ENCODE measurements around the gene POLA1. TPM values are rescaled to one million over a fixed set of nuclear protein-coding genes. Genes with fewer than 3 reads are reported as not detected.
"Not testable (repeated sequence)": the region's sequence is repeated elsewhere in the genome, so short reads cannot be mapped to it uniquely, and the experiment has no call there.

Gene POLA1
- total RNA-seq, 1 experiment from 2014 or later, result 13.6 TPM

DNA sequence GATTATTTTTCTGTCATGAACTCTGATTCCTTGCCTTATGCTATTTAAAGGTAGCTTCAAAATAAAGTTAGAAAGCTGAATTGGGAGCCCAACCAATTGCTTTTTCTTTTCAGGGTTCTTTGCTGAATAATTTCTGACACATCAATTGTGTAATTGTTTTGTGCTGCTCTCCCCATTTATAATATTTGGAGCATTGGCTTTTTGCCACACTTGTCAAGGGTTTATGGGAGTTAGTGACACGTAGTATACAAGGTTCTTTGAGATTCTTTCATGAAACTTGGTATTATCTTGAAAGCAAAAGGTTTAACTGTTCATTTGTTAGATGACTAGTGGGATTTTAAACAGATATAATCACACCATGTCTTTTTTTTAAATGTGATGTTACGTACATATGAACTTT, 80.9 kb downstream of the POLA1 start:
- in situ Hi-C loops (cut with HindIII; ENCODE audit: low pct_unique_long_range_greater_than_20kb, low sequenced_read_pairs), result no loop called here
- no peak for DNase-seq (ENCODE audit: low read depth)

DNA sequence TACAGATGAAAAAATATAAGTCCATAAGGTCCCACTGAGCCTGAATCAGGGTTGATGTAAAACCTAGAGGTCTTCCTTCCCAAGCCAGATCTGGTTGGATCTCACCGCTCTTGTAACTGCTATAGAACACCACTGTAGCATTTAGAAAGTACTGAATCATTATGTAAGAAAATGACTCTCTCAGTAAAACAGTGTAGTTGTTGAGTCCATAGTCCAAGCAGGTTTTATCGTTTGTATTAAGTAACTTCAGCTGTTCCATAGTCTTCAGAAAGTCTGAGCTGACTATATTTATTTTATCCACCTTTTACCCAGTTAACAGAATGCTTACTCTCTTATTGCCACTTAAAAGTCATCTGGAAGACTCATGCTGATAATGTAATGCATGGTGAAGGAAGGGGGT, 82.2 kb downstream of the POLA1 start:
- in situ Hi-C loops (cut with HindIII; ENCODE audit: low pct_unique_long_range_greater_than_20kb, low sequenced_read_pairs), result no loop called here
- DNase-seq (ENCODE audit: low read depth), result no peak

DNA sequence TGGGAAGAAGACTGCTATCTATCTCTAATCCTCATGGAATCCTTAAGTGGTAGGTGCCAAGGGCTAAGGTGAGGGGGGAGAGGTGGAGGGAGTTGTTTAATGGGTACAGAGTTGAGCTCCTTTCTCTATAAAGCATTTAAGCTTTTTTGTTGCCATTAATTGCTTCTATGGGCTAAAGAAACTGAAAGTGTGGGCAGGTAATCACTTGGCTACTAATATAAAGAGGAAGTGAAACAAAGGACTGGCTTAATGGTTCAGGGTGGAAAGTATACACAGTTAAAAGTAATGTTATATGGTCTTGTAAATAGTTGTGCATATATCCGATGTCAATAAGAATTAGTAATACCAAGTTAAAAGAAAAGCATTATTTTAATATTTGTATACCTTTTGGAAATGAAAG, 83.9 kb downstream of the POLA1 start:
- DNase-seq (ENCODE audit: low read depth), result no peak
- in situ Hi-C loops (cut with HindIII; ENCODE audit: low pct_unique_long_range_greater_than_20kb, low sequenced_read_pairs), result no loop called here

DNA sequence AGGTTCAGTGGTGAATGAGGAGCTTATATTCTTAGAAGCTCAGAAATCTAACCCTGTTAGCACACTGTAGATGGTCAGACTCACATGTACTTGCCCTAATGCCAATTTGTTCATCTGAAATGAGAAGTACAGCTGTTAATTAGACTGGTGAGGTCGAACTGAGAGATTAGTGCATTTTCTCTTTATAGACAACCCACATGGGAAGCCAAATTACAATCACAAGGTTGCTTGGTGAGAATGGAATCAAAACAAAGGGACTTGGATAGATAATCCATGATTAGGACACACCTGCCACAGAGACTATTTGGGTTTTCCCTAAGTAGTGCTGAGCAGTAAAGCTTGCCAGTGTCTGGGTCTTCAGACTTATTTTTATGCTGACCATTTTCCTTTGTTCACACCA, 88.3 kb downstream of the POLA1 start:
- DNase-seq (ENCODE audit: low read depth), result no peak
- in situ Hi-C loops (cut with HindIII; ENCODE audit: low pct_unique_long_range_greater_than_20kb, low sequenced_read_pairs), result no loop called here

DNA sequence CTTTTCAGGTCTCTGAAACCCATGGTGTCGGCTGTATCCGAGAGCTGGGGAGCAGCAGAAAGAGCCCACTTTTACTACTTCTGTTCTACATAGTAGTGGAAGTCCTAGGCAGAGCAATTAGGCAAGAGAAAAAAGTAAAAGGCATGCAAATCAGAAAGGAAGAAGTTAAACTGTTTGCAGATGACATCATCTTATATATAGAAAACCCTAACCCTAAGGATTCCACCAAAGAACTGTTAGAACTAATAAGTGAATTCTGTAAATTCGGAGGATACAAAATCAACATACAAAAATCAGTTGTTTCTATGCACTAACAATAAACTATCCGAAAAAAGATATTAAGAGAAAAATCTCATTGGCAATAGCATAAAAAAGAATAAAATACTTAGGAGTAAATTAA, 95.3 kb downstream of the POLA1 start:
- DNase-seq (ENCODE audit: low read depth), result no peak
- in situ Hi-C loops (cut with HindIII; ENCODE audit: low pct_unique_long_range_greater_than_20kb, low sequenced_read_pairs), result no loop called here

DNA sequence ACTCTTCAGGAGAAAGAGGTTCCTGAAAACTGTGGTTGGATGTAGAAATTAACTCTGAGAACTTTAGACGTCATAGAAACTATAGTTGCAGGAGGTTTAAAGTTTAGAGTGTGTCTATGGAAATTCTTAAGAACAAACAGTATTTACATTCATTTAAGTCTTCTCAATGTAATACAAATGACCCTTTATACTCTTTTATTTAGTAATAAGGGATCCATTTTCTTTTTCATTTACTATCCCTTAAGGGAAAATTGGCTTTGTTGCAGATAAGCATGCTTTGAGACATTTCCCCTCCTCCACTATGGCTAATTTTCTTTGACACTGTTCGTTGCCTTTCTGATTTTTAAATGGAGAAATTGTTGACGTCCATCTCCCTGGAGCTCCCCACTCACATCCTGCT, 96.4 kb downstream of the POLA1 start:
- DNase-seq (ENCODE audit: low read depth), result no peak
- in situ Hi-C loops (cut with HindIII; ENCODE audit: low pct_unique_long_range_greater_than_20kb, low sequenced_read_pairs), result no loop called here

DNA sequence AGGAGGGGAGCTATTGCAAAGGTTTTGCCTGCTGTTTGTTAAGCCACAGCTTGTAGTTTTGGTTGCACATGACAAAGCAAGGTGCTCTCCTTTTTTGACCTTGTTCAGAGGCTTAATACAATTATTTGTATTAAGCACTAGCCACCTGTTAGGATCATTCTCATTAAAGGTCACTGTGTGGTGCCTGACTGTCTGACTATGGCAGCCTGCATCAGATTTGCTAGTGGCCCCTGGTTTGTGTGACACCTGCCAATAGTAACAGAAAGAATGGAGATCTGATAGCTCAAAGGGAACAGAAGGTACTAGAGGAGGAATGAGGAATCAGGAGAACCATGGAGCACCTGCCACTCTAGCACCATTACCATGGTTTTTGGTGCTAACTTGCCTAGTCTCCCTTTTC, 102.5 kb downstream of the POLA1 start:
- in situ Hi-C loops (cut with HindIII; ENCODE audit: low pct_unique_long_range_greater_than_20kb, low sequenced_read_pairs), result no loop called here
- DNase-seq (ENCODE audit: low read depth), result no peak

DNA sequence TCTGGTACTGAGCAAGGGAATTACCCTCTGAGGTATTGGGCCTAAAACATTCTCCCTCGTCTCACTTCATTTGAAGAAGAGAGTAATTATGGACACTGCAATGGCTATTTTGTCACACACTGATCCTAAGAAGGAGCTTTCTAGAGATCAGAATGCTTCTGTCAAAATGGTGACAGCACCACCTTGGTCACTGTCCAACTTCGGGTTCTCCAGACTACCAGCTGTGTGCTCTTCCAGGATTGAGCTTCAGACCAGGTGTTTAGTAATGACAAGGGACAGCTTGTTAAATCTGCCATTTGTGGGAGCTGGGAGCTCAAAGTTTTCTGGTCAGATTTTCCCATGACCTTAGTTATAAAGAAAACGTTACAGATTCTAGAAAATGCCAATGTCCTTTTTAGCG, 105.4 kb downstream of the POLA1 start:
- in situ Hi-C loops (cut with HindIII; ENCODE audit: low pct_unique_long_range_greater_than_20kb, low sequenced_read_pairs), result no loop called here

DNA sequence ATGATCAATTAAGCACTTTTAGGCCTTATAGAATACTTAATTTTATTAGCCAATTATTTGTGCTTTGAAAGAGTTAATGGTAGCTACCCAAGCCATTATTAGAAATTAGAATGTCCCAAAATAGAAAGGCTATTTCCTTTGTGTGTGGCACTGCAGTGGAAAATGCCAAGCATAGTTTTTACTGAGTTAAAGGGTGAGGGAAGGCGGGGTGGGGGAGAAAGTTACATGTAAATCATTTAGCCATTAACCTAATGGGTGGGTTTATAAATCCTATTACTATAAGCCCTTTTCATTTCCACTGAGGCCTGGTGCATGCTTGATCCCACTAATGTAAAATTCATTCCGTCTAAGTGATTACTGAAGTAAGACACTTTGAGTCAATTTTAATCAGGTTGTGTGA, 105.8 kb downstream of the POLA1 start:
- DNase-seq (ENCODE audit: low read depth), result no peak
- in situ Hi-C loops (cut with HindIII; ENCODE audit: low pct_unique_long_range_greater_than_20kb, low sequenced_read_pairs), result no loop called here

More for the DNA sequence above, 105.4 kb downstream of the POLA1 start:
- no peak for DNase-seq (ENCODE audit: low read depth)

DNA sequence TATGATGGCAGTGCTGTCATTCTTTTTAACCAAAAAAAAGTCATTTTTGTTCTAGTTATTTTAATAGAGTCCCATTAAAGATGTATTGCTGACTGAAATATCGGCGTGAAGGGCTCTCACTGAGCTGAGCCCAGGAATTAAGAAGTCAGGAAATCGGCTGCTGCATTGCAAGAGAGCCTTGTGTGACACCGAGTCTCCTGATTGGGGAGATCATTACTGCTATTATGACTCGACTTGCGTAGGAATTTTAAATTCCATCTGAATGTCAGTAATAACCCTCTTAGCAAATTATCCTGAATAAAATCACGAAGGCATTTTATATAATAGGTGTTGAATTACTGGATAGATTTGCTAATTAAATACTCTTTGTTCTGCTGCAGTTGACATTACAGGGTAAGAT, 111.5 kb downstream of the POLA1 start:
- in situ Hi-C loops (cut with HindIII; ENCODE audit: low pct_unique_long_range_greater_than_20kb, low sequenced_read_pairs), result no loop called here
- no peak for DNase-seq (ENCODE audit: low read depth)

DNA sequence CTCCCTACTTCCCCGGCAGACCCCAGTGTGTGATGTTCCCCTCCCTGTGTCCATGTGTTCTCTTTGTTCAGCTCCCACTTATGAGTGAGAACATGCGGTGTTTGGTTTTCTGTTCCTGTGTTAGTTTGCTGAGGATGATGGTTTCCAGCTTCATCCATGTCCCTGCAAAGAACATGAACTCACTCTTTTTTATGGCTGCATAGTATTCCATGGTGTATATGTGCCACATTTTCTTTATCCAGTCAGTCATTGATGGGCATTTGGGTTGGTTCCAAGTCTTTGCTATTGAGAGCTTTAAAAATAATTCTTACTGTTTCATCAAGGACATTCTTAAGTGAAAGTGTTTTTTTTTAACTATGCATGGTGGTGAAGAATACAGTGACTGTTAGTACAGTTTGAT, 126.1 kb downstream of the POLA1 start:
- in situ Hi-C loops (cut with HindIII; ENCODE audit: low pct_unique_long_range_greater_than_20kb, low sequenced_read_pairs); DNase-seq (ENCODE audit: low read depth): not testable (repeated sequence)

DNA sequence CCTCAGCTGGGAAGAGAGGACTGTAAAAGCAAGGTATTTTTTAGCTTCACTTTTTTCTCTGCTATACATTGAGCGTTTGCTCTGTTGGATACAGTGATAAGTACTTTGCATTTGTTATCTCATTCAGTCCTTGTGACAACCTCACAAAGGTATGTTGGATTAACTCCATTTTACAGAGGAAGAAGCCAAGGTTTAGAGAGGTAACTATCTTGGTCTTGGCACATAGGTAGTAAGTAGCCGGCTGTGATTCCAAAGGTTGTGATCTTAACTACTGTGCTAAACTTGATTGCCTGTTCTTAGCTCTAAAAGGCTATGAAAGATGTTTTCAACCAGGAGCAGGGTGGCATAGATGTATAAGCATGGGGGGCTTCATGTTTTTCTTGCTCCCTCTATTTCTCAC, 134.4 kb downstream of the POLA1 start:
- in situ Hi-C loops (cut with HindIII; ENCODE audit: low pct_unique_long_range_greater_than_20kb, low sequenced_read_pairs), result no loop called here
- no peak for DNase-seq (ENCODE audit: low read depth)

DNA sequence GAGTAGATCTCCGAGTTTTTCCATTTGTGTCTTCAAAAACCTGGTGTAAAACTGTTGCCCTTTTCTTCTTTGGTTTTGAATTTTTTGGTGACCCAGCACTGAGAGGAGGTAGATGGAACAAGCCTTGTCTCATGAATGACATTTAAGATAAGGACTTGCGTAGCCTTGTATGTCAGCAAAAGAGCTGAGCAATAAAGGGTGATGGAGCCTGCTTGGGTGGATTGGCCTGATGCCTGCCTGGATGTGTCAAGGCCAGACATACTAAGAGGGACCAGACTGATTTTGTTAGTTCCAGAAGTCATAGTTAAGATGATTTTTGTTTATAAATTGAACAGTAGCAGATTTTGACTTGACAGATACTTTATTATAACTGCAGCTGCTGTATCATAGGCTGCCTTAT, 134.9 kb downstream of the POLA1 start:
- in situ Hi-C loops (cut with HindIII; ENCODE audit: low pct_unique_long_range_greater_than_20kb, low sequenced_read_pairs), result no loop called here
- DNase-seq (ENCODE audit: low read depth), result no peak

DNA sequence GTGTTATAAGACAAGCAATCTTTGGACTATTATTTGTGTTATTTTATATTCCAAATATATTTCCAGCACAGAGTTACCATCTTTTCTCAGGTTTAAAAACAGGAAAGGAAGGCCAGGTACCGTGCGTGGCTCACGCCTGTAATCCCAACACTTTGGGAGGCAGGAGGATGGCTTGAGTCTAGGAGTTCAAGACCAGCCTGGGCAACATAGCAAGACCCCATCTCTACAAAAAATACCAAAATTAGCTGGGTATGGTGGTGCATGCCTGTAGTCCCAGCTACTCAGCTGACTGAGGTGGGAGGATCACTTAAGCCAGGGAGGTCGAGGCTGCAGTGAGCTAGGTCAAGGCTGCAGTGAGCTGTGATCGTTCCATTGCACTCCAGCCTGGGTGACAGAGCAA, 140.0 kb downstream of the POLA1 start:
- DNase-seq (ENCODE audit: low read depth), result no peak
- in situ Hi-C loops (cut with HindIII; ENCODE audit: low pct_unique_long_range_greater_than_20kb, low sequenced_read_pairs), result no loop called here

DNA sequence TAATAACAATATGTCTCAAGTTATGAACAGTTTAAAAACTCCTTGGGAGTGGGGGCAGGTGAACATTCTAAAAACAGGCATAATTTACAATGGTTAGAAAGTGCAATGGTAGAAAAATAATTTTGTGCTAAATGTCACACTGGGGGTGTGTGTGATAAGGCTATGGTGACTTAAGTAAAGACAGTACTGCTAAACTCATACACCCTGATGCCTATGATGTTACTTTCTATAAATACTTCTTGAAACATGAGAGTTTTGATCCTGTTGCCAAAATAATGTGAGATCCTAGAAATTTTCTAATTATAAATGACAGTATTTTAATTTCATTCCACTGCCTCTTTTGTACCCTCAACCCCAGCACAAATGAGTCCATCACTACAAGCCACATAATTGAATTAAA, 144.2 kb downstream of the POLA1 start:
- in situ Hi-C loops (cut with HindIII; ENCODE audit: low pct_unique_long_range_greater_than_20kb, low sequenced_read_pairs), result no loop called here
- no peak for DNase-seq (ENCODE audit: low read depth)

DNA sequence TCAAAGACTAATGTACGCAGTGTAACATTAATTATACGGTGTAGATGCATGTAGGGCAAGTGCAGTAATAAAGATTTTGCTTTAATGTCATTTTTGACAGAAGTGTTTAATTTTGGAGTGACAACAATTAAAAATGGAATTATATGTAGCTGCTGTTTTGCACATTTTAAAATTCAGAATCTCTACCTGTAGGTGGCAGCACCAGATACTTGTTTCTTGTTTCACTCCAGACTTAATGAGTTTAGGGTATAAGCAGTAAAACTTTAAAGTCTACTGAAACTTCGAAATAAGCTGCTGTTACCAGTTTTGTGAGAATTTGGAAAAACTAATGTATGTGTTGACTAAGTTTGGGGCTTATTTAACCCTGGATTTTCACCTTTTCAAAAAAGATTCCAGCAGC, 144.9 kb downstream of the POLA1 start:
- in situ Hi-C loops (cut with HindIII; ENCODE audit: low pct_unique_long_range_greater_than_20kb, low sequenced_read_pairs), result no loop called here
- DNase-seq (ENCODE audit: low read depth), result peak; percentile 19

DNA sequence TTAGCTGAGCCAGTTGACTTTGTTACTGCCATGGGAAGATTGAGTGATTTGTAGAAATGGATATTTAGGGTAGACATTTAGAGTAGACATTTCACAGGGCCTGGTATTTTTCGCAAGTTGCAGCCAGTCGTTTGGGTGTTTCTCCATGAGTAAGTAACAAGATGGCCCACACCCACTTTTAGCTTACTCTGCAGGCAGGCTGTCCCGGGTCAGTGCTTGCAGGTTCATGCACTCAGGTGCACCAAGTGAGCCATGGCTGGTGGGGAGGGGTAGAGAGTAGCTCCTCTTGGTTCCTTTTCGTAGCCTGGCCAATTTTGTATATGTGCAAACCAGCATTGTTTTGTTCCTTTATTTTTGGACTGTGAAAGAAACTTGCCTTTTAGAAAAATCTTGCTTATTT, 145.6 kb downstream of the POLA1 start:
- no peak for DNase-seq (ENCODE audit: low read depth)
- in situ Hi-C loops (cut with HindIII; ENCODE audit: low pct_unique_long_range_greater_than_20kb, low sequenced_read_pairs), result no loop called here

DNA sequence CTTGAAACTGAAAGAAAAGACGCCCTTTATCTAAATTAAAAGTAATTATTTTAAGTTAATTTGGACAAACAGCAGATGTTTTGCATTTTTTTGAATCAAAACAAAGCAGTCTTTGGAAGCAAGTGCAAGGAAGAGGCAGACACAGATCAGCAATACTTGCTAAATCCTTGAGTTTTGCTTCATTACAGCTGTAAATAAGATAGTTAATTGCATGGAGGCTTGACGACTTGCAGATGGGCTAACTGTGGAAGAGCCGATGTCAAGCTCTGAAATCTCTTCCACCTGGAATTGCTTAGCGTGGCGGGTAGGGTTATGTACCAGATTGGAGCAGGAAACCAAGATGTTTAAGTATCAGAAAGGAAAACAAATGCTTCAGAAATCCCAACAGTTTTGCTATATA, 148.8 kb downstream of the POLA1 start:
- in situ Hi-C loops (cut with HindIII; ENCODE audit: low pct_unique_long_range_greater_than_20kb, low sequenced_read_pairs), result no loop called here
- no peak for DNase-seq (ENCODE audit: low read depth)

DNA sequence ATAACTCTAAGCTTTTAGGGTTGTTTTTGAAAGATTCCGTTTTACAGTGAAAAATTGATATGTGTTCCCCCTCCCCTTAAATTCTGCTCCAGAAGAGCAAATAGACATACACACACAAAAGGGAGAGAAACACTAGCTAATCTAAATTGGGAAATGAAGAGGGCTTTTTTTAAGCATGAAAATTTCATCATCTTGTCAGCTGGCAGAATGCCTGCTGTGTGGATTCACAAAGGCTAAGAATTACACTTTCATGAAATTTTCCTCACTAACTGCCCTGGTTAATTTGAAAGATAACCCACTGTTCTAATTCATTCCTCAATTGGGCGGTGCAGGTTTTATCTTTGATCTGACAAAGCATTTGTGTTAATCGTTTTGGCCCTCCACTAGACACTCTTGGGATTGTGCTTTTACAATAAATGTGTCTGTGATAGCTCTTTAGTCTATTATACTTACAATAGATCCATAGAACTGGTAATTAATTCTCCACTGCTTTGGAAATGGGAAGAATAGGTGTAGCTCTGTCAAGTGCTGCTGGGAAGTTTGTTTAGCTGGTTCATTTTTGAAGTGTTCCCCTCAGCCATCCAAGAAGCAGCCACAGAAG, 152.9 kb downstream of the POLA1 start:
- in situ Hi-C loops (cut with HindIII; ENCODE audit: low pct_unique_long_range_greater_than_20kb, low sequenced_read_pairs), result no loop called here
- no peak for DNase-seq (ENCODE audit: low read depth)

DNA sequence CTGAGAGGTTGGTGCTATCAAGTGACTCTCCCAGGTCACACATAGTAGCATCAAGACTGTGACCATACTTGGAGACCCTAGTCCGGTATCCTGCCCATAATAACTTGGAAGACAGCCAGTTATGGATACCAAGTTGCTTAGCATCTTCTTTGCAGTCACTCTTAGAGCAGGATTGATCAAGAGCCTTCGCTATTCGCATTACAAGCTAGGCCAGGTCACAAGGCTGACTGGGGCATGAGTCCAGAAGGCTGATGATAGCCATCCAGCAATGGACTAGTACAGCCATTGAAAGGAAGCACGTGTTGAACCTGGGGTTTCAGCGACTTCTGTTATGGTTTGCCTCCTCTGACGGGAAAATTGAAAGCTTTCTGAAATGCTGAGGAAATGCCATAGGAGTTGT, 157.6 kb downstream of the POLA1 start:
- DNase-seq (ENCODE audit: low read depth), result no peak
- in situ Hi-C loops (cut with HindIII; ENCODE audit: low pct_unique_long_range_greater_than_20kb, low sequenced_read_pairs), result no loop called here

DNA sequence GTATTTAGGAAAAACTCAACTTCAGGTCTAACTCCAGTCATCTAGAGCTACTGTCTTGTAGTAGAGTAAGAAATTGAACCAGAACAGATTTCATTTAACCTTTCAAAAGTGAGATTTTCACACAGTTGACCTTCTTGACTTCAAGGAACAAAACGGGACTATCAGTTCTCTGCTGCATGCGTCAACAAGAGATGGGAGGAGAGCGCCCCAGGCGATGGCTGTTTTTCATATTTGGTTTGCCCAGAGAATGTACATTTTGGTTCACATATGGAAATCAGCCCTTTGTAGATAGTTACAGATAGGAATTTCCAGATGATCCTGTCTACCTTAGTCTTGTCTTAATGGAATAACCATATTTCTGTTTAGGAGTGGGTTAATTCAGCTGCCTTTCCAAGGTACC, 158.1 kb downstream of the POLA1 start:
- in situ Hi-C loops (cut with HindIII; ENCODE audit: low pct_unique_long_range_greater_than_20kb, low sequenced_read_pairs), result no loop called here

More for the DNA sequence above, 158.1 kb downstream of the POLA1 start:
- DNase-seq (ENCODE audit: low read depth), result no peak
